HG03342 (cell line): ENCODE results near the gene CCN5.
"Not testable (repeated sequence)": the region's sequence is repeated elsewhere in the genome, so short reads cannot be mapped to it uniquely, and the experiment has no call there.

Source experiments
- ATAC-seq: cut with Tn5 transposase; IDR thresholded peaks from one replicate; pipeline ENCODE4 v1.9.1; 2021; ENCODE audit warnings: mild to moderate bottlenecking, moderate library complexity; ENCODE audit not compliant: unreplicated experiment

The CCN5 gene

GRCh38 chr20:44756011-44756688 is 41.0 kb downstream of the CCN5 start:
- ATAC-seq, result no peak

GRCh38 chr20:44756956-44757355 is 41.8 kb downstream of the CCN5 start:
- no peak for ATAC-seq

- ATAC-seq, result no peak
Observed at GRCh38 chr20:44758247-44759101, 43.3 kb downstream of the CCN5 start.

- no peak for ATAC-seq
Observed at GRCh38 chr20:44759595-44759994, 44.4 kb downstream of the CCN5 start.

- ATAC-seq, result no peak
Observed at GRCh38 chr20:44761423-44761822, 46.3 kb downstream of the CCN5 start.

- ATAC-seq, result no peak
Observed at GRCh38 chr20:44762466-44763140, 47.4 kb downstream of the CCN5 start.

GRCh38 chr20:44763798-44764197 is 48.6 kb downstream of the CCN5 start:
- not testable (repeated sequence) for ATAC-seq

- no peak for ATAC-seq
Observed at GRCh38 chr20:44765091-44765490, 49.9 kb downstream of the CCN5 start.

GRCh38 chr20:44765701-44766347 is 50.7 kb downstream of the CCN5 start:
- ATAC-seq, result no peak

- ATAC-seq, result no peak
Observed at GRCh38 chr20:44768256-44768655, 53.1 kb downstream of the CCN5 start.

GRCh38 chr20:44768854-44769480 is 53.8 kb downstream of the CCN5 start:
- no peak for ATAC-seq

GRCh38 chr20:44769481-44769863 is 54.3 kb downstream of the CCN5 start:
- no peak for ATAC-seq

GRCh38 chr20:44770484-44771171 is 55.5 kb downstream of the CCN5 start:
- no peak for ATAC-seq

- no peak for ATAC-seq
Observed at GRCh38 chr20:44771172-44771535, 56.0 kb downstream of the CCN5 start.

- ATAC-seq, result no peak
Observed at GRCh38 chr20:44772636-44773035, 57.5 kb downstream of the CCN5 start.

GRCh38 chr20:44773070-44773829 is 58.1 kb downstream of the CCN5 start:
- no peak for ATAC-seq

- ATAC-seq, result no peak
Observed at GRCh38 chr20:44776980-44777379, 61.8 kb downstream of the CCN5 start.
